AG04449 (cell line): ENCODE measurements around the gene CYP39A1.

Experiments used
- CTCF ChIA-PET: fragments of 350-600 bp; formaldehyde crosslinking; extraction: SDS; loops from one replicate; lab custom pipeline; 2021; ENCODE audit warnings: antibody characterized with exemption; lab: Yijun Ruan, JAX
- POLR2A ChIA-PET: fragments of 400-600, 350-600 bp; formaldehyde crosslinking; extraction: SDS; loops from one replicate; lab custom pipeline; 2020; ENCODE audit warnings: antibody characterized with exemption, inconsistent platforms; lab: Yijun Ruan, JAX
- DNase-seq: peaks from one replicate; pipeline ENCODE4 v3.0.0-alpha.2; 2010; ENCODE audit warnings: low read depth, low spot score
- H3K4me3 ChIP-seq: 2 replicates; pipeline ENCODE4 v1.5.1; 2011; ENCODE audit warnings: low read depth, mild to moderate bottlenecking, control low read depth, low read length
- CTCF ChIP-seq: IDR thresholded peaks from one replicate; pipeline ENCODE4 v1.5.1; 2011; ENCODE audit warnings: mild to moderate bottlenecking, moderate library complexity, low read length, control low read depth, inconsistent platforms; ENCODE audit not compliant: insufficient read depth; ENCODE audit errors: missing control alignments

Gene CYP39A1

GRCh38 chr6:46511320-46511719, 141.3 kb downstream of the CYP39A1 start:
- CTCF ChIA-PET, result interaction anchor here (0.6 kb wide), 1 partner anchor 14 kb away, joined by 3 read pairs; no protein-coding TSS in a partner anchor
- TF ChIP-seq CTCF, result no peak
- H3K4me3 ChIP-seq, result no peak overlapping the region
- POLR2A ChIA-PET, result no interaction called here
- DNase-seq, result no peak

GRCh38 chr6:46510651-46511050, 142.0 kb downstream of the CYP39A1 start:
- POLR2A ChIA-PET, result no interaction called here
- peak; percentile 5 for DNase-seq
- H3K4me3 ChIP-seq, result no peak overlapping the region
- no peak for TF ChIP-seq CTCF
- CTCF ChIA-PET, result interaction anchor here (0.6 to 0.9 kb wide), 2 partner anchors 13 to 17 kb away, joined by 3 read pairs; no protein-coding TSS in a partner anchor

DNA sequence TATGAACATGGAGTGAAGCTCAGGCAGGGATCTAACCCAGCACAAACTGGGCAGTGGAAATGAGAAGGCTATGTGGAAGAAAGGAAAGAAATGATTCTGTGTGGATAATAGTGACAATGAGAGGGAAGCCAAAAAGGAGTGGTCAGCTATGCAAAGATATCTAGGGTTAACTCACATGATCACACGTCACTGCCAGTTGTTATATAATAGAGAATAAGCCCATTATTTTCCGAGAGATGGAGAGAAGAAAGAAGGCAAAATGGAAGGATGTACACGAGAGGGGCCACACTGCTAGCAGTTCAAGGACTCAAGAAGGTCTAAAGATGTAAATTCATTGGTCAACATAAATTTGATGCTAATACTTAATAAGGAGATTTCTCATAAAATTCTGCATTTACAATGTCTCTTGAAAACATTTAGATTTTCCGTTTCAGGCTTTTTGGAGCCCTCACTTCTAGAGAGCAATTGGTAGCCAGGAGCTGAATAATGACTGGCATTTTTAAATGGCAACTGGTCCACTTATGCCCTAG, 142.6 kb downstream of the CYP39A1 start:
- no peak for TF ChIP-seq CTCF
- DNase-seq, result no peak
- CTCF ChIA-PET, result interaction anchor here (0.9 kb wide), 1 partner anchor 17 kb away, joined by 3 read pairs; no protein-coding TSS in a partner anchor
- POLR2A ChIA-PET, result no interaction called here
- no peak overlapping the region for H3K4me3 ChIP-seq

DNA sequence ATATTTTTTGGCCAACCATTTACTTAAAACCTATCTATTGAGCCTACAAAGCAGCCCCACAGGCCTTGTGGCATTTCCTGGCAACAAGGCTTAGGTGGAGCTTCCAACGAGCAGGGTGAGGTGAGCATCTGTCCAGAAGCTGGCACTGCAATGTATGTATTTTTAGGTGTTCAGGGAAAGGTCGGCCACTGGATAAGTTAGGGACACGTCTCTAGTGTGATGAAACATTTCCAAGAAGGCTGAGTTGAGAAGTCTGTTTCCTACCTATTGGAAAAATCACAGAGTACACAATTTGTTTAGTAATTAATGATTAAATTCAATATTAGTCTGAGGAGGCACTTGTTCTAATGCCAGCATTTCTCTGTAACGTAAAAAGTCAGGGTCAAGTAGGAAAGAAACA, 143.6 kb downstream of the CYP39A1 start:
- no peak overlapping the region for H3K4me3 ChIP-seq
- ChIA-PET POLR2A (no interaction called here), CTCF (interaction anchor here (1.2 kb wide), 1 partner anchor 18 kb away, joined by 4 read pairs; the partner anchor contains the start of gene RCAN2)
- DNase-seq, result no peak
- no peak for TF ChIP-seq CTCF

- DNase-seq, result no peak
- ChIA-PET CTCF (no interaction called here), POLR2A (no interaction called here)
- H3K4me3 ChIP-seq, result no peak overlapping the region
- no peak for TF ChIP-seq CTCF
Observed at GRCh38 chr6:46507426-46507825, 145.2 kb downstream of the CYP39A1 start.

GRCh38 chr6:46505693-46506512, 146.7 kb downstream of the CYP39A1 start:
- ChIA-PET CTCF (no interaction called here), POLR2A (no interaction called here)
- no peak for DNase-seq
- H3K4me3 ChIP-seq, result no peak overlapping the region
- TF ChIP-seq CTCF, result no peak
